LNCaP clone FGC (cell line): ENCODE data around the gene PLA2G15.

Source experiments
- DNase-seq: peaks from one replicate; pipeline ENCODE4 v3.0.0-alpha.2; 2011; ENCODE audit warnings: low read depth
- H3K4me3 ChIP-seq: 2 replicates; pipeline ENCODE4 v1.5.1; 2011; ENCODE audit warnings: mild to moderate bottlenecking, low read depth, low read length, control low read depth
- TF ChIP-seq, protein P1 (sequence below): IDR thresholded peaks from 2 replicates; pipeline ENCODE4 v1.5.1; 2012; ENCODE audit warnings: mild to moderate bottlenecking; ENCODE audit not compliant: control insufficient read depth, insufficient read depth; ENCODE audit errors: extremely low read depth

The PLA2G15 gene, protein sequence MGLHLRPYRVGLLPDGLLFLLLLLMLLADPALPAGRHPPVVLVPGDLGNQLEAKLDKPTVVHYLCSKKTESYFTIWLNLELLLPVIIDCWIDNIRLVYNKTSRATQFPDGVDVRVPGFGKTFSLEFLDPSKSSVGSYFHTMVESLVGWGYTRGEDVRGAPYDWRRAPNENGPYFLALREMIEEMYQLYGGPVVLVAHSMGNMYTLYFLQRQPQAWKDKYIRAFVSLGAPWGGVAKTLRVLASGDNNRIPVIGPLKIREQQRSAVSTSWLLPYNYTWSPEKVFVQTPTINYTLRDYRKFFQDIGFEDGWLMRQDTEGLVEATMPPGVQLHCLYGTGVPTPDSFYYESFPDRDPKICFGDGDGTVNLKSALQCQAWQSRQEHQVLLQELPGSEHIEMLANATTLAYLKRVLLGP

DNA sequence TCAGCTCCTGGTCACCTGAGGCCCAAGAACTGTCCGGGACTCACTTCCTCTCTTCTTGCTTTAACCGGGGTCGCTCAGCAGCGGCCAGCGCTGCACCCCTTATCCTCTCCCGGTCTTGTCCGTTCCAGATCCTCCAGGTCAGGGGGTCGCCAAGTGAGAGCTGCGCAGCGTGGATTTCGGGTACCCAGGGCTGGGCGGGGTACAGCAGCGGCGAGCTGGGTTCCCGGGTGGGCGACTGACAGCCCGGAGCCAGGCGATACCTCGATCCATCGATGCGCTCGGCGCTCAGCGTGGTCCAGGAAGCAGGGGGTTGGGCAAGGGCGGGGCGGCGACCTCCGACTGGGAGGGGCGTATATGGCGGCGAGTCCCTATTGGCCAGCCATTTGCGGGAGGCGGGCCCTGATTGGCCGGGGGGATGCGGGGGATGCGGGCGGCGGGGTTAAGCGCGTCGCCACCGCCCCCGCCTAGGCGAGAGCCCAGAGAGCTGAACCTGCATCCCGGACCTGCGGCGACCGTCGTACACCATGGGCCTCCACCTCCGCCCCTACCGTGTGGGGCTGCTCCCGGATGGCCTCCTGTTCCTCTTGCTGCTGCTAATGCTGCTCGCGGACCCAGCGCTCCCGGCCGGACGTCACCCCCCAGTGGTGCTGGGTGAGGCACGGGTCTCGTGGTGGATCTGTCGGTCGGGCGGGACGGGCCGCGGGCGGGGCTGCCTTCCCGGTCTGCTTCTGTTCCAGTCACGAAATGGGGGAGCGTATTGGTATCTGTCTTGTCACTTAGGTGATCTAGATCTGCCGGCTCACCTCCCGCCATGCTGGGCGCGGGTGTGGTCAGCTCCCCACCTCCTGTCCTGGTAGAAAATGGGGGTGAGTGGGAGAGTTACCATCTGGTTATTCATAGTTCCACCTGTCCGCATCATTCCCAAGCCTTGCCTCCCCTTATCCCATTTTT is at the start of gene PLA2G15:
PLA2G15 (plus strand) TSS at position 471 of the 951 bp plus-strand sequence; CDS start at position 525, 54 bp downstream.
- TF ChIP-seq, protein P1, sequence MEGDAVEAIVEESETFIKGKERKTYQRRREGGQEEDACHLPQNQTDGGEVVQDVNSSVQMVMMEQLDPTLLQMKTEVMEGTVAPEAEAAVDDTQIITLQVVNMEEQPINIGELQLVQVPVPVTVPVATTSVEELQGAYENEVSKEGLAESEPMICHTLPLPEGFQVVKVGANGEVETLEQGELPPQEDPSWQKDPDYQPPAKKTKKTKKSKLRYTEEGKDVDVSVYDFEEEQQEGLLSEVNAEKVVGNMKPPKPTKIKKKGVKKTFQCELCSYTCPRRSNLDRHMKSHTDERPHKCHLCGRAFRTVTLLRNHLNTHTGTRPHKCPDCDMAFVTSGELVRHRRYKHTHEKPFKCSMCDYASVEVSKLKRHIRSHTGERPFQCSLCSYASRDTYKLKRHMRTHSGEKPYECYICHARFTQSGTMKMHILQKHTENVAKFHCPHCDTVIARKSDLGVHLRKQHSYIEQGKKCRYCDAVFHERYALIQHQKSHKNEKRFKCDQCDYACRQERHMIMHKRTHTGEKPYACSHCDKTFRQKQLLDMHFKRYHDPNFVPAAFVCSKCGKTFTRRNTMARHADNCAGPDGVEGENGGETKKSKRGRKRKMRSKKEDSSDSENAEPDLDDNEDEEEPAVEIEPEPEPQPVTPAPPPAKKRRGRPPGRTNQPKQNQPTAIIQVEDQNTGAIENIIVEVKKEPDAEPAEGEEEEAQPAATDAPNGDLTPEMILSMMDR: no peak
- peak within 1 kb of the TSS; percentile 81 for H3K4me3 ChIP-seq
- DNase-seq: peak; percentile 72

DNA sequence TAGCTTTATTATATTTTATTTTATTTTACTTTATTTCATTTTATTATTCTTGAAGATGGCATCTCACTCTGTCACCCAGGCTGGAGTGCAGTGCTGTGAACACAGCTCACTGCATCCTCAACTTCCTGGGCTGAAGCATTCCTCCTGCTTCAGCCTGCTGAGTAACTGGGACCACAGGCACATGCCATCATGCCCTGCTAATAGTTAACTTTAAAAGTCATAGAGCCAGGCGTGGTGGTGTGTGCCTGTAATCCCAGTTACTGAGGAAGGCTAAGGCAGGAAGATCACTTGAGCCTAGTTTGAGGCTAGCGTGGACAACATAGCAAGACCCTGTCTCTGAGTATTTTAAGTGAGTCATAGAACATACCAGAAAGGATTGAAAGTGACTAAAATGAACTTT is 47.9 kb upstream of the PLA2G15 start:
- no peak for DNase-seq
- TF ChIP-seq, protein P1: no peak
- no peak overlapping the region for H3K4me3 ChIP-seq

DNA sequence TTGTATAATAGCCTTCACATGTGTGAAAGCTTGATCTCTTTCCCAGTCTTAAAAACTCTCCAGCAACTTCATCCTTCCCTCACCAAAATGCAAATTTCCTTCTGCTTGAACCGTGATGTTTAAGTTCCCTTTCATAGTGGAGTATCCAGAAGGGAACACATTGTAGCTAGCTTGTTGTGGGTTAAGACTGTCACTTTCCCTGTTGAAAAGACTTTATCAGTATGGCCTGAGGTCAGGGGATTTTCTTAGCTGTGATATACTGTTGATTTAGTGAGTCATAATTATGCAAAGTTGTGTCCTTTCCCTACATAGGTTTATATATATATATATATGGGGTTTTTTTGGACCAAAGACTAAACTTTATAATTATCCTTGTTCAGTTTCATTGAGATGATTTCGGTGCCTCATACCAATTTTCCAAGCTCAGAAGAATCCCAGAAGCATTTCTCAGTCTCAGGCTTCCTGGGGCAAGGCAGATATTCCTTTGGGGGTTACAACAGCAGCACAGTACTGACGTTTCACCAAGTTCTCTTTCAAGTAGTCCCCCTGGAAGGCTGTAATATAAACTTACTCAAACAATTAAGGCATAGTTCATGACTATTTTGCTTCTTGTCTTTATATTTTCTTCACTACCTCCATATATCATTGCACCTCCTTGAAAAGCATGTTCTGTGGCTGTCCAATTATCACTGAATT is 44.9 kb upstream of the PLA2G15 start:
- DNase-seq: peak; percentile 46
- TF ChIP-seq, protein P1: no peak

DNA sequence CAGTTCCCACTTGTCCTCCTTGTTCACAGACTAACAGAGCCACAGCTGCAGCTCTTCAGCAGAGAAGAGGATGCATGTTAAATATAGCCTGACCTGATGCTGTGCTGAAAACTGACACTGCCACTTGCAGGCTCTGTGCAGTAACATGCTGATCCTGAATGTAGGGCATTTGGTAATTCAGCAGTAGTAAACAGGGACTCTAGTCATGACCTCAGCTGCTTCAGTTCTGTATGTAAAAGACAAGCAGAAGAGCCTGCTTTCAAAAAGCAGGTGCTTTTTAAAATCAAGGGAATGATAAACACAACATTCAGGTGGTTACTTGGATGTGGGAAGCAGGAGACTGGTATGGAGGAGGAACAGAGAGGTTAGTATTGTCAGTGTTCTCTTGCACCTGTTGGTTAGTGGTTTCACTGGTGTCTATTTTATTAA is 43.1 kb upstream of the PLA2G15 start:
- no peak overlapping the region for H3K4me3 ChIP-seq
- TF ChIP-seq, protein P1: no peak
- no peak for DNase-seq

More for the DNA sequence above, 44.9 kb upstream of the PLA2G15 start:
- no peak overlapping the region for H3K4me3 ChIP-seq

DNA sequence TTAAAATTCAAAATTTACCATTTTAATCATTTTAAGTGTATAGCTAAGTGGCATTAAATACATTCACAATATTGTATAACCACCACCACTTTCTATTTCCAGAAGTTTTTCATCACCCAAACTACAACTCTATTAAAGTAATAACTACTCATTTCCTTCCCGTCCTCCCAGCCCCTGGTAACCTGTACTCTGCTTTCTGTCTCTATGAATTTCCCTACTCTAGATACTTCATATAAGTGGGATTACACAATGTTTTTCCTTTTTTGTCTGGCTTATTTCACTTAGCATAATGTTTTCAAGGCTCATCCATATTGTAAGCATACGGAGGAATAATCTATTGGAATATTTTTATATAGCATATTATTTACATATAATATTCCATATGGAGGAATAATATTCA is 38.9 kb upstream of the PLA2G15 start:
- no peak overlapping the region for H3K4me3 ChIP-seq
- no peak for DNase-seq
- TF ChIP-seq, protein P1: no peak

DNA sequence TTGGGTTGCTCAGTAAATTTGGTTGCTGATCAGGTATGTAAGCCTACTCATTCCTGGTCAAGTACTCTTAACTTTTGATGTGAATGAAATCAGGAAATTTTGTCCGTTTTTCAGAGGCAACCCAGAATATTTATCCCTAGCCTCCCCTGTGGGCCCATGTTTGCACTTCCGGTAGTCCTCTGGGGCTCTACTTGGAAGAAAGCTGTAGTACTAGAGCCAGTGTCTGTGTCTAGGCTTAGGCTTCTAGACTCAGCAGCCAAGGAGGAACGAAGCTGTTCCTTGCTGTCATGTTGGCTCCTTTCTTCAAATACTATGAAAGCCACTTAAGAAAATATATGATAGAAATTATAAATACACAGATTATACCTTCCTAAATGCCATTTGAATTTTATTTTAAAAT is 30.4 kb upstream of the PLA2G15 start:
- no peak overlapping the region for H3K4me3 ChIP-seq
- TF ChIP-seq, protein P1: no peak
- no peak for DNase-seq
